Tibial nerve (tissue), 4 donors: ENCODE results near the gene ZBTB32. TPM values are rescaled to one million over a fixed set of nuclear protein-coding genes. Genes with fewer than 3 reads are reported as not detected.
A peak's percentile ranks its signal among the peaks of the same experiment; 100 is the strongest.

ENCODE experiments used
- DNase-seq, 2 donors: peaks; one replicate each; pipeline ENCODE4 v3.0.0-alpha.2; 2019; ENCODE audit warnings: low spot score in 2 of 2
- H3K27ac ChIP-seq, 4 donors: fragments of 200-600 bp; sonication (generic) in 3 of 4; one replicate each; pipeline ENCODE4 v1.5.1; 2017 to 2019; ENCODE audit warnings: mild to moderate bottlenecking in 1 of 4
- H3K27me3 ChIP-seq, 2 donors: fragments of 200-600 bp; sonication (generic) in 1 of 2; one replicate each; pipeline versions ENCODE4 v1.5.1 to v1.6.0; 2017 to 2019
- H3K36me3 ChIP-seq, 3 donors: fragments of 200-600 bp; sonication (generic); one replicate each; pipeline ENCODE4 v1.5.1; 2018 to 2019
- H3K4me1 ChIP-seq, 4 donors: fragments of 200-600 bp; sonication (generic) in 3 of 4; one replicate each; pipeline ENCODE4 v1.5.1; 2017 to 2019
- H3K4me3 ChIP-seq, 4 donors: fragments of 200-600 bp; sonication (generic) in 3 of 4; one replicate each; pipeline ENCODE4 v1.5.1; 2017 to 2019; ENCODE audit warnings: mild to moderate bottlenecking in 1 of 4, moderate library complexity in 1 of 4
- H3K9me3 ChIP-seq, 4 donors: fragments of 200-600 bp; sonication (generic) in 3 of 4; one replicate each; pipeline ENCODE4 v1.5.1; 2017 to 2019
- CTCF ChIP-seq, 5 experiments: fragments of 200-600 bp in 3 of 5; fragments of 450-650 bp in 2 of 5; sonication (generic) in 3 of 5; IDR thresholded peaks; one replicate each; pipeline ENCODE4 v1.5.1; 2016 to 2019; ENCODE audit warnings: antibody characterized with exemption in 5 of 5, mild to moderate bottlenecking in 3 of 5, moderate library complexity in 2 of 5
- EP300 ChIP-seq, 2 donors: sonication (generic); formaldehyde crosslinking; IDR thresholded peaks; one replicate each; pipeline ENCODE4 v1.6.1; 2017; ENCODE audit warnings: antibody characterized with exemption in 2 of 2, mild to moderate bottlenecking in 1 of 2
- POLR2A ChIP-seq, 2 donors: fragments of 450-650 bp; IDR thresholded peaks; one replicate each; pipeline ENCODE4 v1.6.1; 2017; ENCODE audit warnings: antibody characterized with exemption in 2 of 2, mild to moderate bottlenecking in 2 of 2, moderate library complexity in 2 of 2
- WGBS, 2 donors: methylation state at CpG; one replicate each; pipeline ENCODE4 v1.1.5; 2018; 5-methylcytosine and 5-hydroxymethylcytosine counted together
- total RNA-seq, 4 donors: library from RNA; depleted of rRNA; stranded (reverse); fragments of >200 nt; gene quantifications; one replicate each; pipeline ENCODE4 v1.1.0, GENCODE V29; 2016

ZBTB32 gene
- total RNA-seq, 4 donors from 2014 or later = not detected

GRCh38 chr19:35669566-35669965 lies 34.8 kb upstream of the ZBTB32 start:
- no peak for DNase-seq
- Histone ChIP-seq H3K9me3 (no peaks in the 10 kb centered on the region), H3K4me3 (no peak overlapping the region), H3K4me1 (peaks cover 0 to 6% (median 0%) of the 10 kb centered on the region in 4 donors), H3K36me3 (peaks cover 0 to 13% (median 0%) of the 10 kb centered on the region in 3 donors), H3K27me3 (peaks cover 0 to 29% of the 10 kb centered on the region in 2 donors), H3K27ac (no peak overlapping the region)
- no peak for TF ChIP-seq POLR2A (IDR thresholded peaks at IDR 0.05)
- no peak for TF ChIP-seq CTCF (IDR thresholded peaks at IDR 0.05)
- no peak for TF ChIP-seq EP300 (IDR thresholded peaks at IDR 0.05)
- 71 to 72% methylated on average over 6 of the region's 6 CpGs for WGBS, 2 donors

- TF ChIP-seq CTCF (IDR thresholded peaks at IDR 0.05) = no peak
- TF ChIP-seq POLR2A (IDR thresholded peaks at IDR 0.05) = no peak
- TF ChIP-seq EP300 (IDR thresholded peaks at IDR 0.05) = no peak
- Histone ChIP-seq H3K9me3 (no peaks in the 10 kb centered on the region), H3K27me3 (peaks cover 0 to 33% of the 10 kb centered on the region in 2 donors), H3K36me3 (peaks cover 0 to 9% (median 0%) of the 10 kb centered on the region in 3 donors), H3K27ac (no peak overlapping the region), H3K4me1 (peaks cover 0 to 6% (median 0%) of the 10 kb centered on the region in 4 donors), H3K4me3 (no peak overlapping the region)
- WGBS, 2 donors = 56 to 58% methylated on average over 4 of the region's 4 CpGs
- DNase-seq = no peak
Observed at GRCh38 chr19:35669974-35670373, 34.4 kb upstream of the ZBTB32 start.

- DNase-seq = no peak
- no peak for TF ChIP-seq EP300 (IDR thresholded peaks at IDR 0.05)
- no peak for TF ChIP-seq POLR2A (IDR thresholded peaks at IDR 0.05)
- no peak for TF ChIP-seq CTCF (IDR thresholded peaks at IDR 0.05)
- Histone ChIP-seq H3K27ac (no peak overlapping the region), H3K4me3 (no peak overlapping the region), H3K27me3 (peaks cover 0 to 38% of the 10 kb centered on the region in 2 donors), H3K36me3 (peaks cover 0 to 2% (median 0%) of the 10 kb centered on the region in 3 donors), H3K4me1 (peaks cover 0 to 6% (median 0%) of the 10 kb centered on the region in 4 donors), H3K9me3 (no peaks in the 10 kb centered on the region)
- WGBS, 2 donors = 82 to 95% methylated on average over 1 of the region's 1 CpG
Observed at GRCh38 chr19:35670686-35671085, 33.7 kb upstream of the ZBTB32 start.

- Histone ChIP-seq H3K4me3 (no peak overlapping the region), H3K4me1 (peaks cover 0 to 6% (median 0%) of the 10 kb centered on the region in 4 donors), H3K27ac (no peak overlapping the region), H3K36me3 (no peaks in the 10 kb centered on the region), H3K9me3 (no peaks in the 10 kb centered on the region), H3K27me3 (peaks cover 0 to 47% of the 10 kb centered on the region in 2 donors)
- TF ChIP-seq EP300 (IDR thresholded peaks at IDR 0.05) (no peak), POLR2A (IDR thresholded peaks at IDR 0.05) (no peak), CTCF (IDR thresholded peaks at IDR 0.05) (no peak)
- WGBS, 2 donors = 51 to 60% methylated on average over 3 of the region's 3 CpGs
- no peak for DNase-seq
Observed at GRCh38 chr19:35671818-35672217, 32.5 kb upstream of the ZBTB32 start.

- H3K4me3 ChIP-seq = peak overlapping the region in 2 of 4 donors; percentile 15 to 20
- no peaks in the 10 kb centered on the region for H3K36me3 ChIP-seq
- H3K4me1 ChIP-seq = peaks cover 0 to 6% (median 0%) of the 10 kb centered on the region in 4 donors
- 6 to 8% methylated on average over 17 to 31 of the region's 39 CpGs for WGBS, 2 donors
- H3K27ac ChIP-seq = no peak overlapping the region
- no peak for DNase-seq
- peaks cover 0 to 47% of the 10 kb centered on the region in 2 donors for H3K27me3 ChIP-seq
- TF ChIP-seq POLR2A (IDR thresholded peaks at IDR 0.05) = no peak
- no peak for TF ChIP-seq CTCF (IDR thresholded peaks at IDR 0.05)
- TF ChIP-seq EP300 (IDR thresholded peaks at IDR 0.05) = no peak
- H3K9me3 ChIP-seq = no peaks in the 10 kb centered on the region
Observed at GRCh38 chr19:35673121-35673804, 31.1 kb upstream of the ZBTB32 start.
